SK-N-SH treated with all-trans-retinoic acid at 6 μM for 48 hours (cell line): ENCODE data around the gene FSIP1.

Source experiments
- ATAC-seq: fragments of 200-7000 bp; cut with Tn5 transposase; 3 replicates; pipeline ENCODE4 v1.9.1; 2020; ENCODE audit warnings: mild to moderate bottlenecking, moderate library complexity
- ARNTL ChIP-seq: fragments of 450-650 bp; formaldehyde crosslinking; IDR thresholded peaks from 2 replicates; pipeline ENCODE4 v1.5.0; 2020; ENCODE audit warnings: low read depth, mild to moderate bottlenecking, moderate library complexity, borderline replicate concordance
- BACH2 ChIP-seq: fragments of 250-450 bp; sonication (Bioruptor Pico); IDR thresholded peaks from 2 replicates; pipeline ENCODE4 v1.9.0; 2021; ENCODE audit warnings: mild to moderate bottlenecking, borderline replicate concordance
- CSDC2 ChIP-seq: fragments of 250-450 bp; sonication (Bioruptor Pico); IDR thresholded peaks from 2 replicates; pipeline ENCODE4 v1.5.0; 2020; ENCODE audit warnings: mild to moderate bottlenecking, moderate library complexity
- ESRRG ChIP-seq: fragments of 250-450 bp; sonication (Bioruptor Pico); IDR thresholded peaks from 2 replicates; pipeline ENCODE4 v1.6.1; 2021; ENCODE audit warnings: mild to moderate bottlenecking
- GLIS3 ChIP-seq: fragments of 250-450 bp; sonication (Bioruptor Pico); IDR thresholded peaks from 2 replicates; pipeline ENCODE4 v1.5.0; 2020; ENCODE audit warnings: mild to moderate bottlenecking, moderate library complexity
- ISL1 ChIP-seq: fragments of 250-450 bp; sonication (Bioruptor Pico); IDR thresholded peaks from 2 replicates; pipeline ENCODE4 v2.1.2; 2022; ENCODE audit warnings: mild to moderate bottlenecking, moderate library complexity
- OSR1 ChIP-seq: fragments of 250-450 bp; sonication (Bioruptor Pico); IDR thresholded peaks from 2 replicates; pipeline ENCODE4 v1.8.0; 2022; ENCODE audit warnings: moderate library complexity, mild to moderate bottlenecking, inconsistent platforms
- PPARA ChIP-seq: fragments of 250-450 bp; sonication (Bioruptor Pico); IDR thresholded peaks from 2 replicates; pipeline ENCODE4 v1.5.0; 2020; ENCODE audit warnings: mild to moderate bottlenecking, borderline replicate concordance
- RARB ChIP-seq: fragments of 250-450 bp; sonication (Bioruptor Pico); IDR thresholded peaks from 2 replicates; pipeline ENCODE4 v1.8.0; 2021; ENCODE audit warnings: mild to moderate bottlenecking, moderate library complexity
- SNAI2 ChIP-seq: fragments of 250-450 bp; sonication (Bioruptor Pico); IDR thresholded peaks from 2 replicates; pipeline ENCODE4 v1.5.0; 2020; ENCODE audit warnings: mild to moderate bottlenecking, moderate library complexity
- TCF4 ChIP-seq: fragments of 250-450 bp; sonication (Bioruptor Pico); IDR thresholded peaks from 2 replicates; pipeline ENCODE4 v1.8.0; 2021; ENCODE audit warnings: mild to moderate bottlenecking, moderate library complexity, borderline replicate concordance
- TOX ChIP-seq: fragments of 250-450 bp; sonication (Bioruptor Pico); IDR thresholded peaks from 2 replicates; pipeline ENCODE4 v1.8.0; 2021; ENCODE audit warnings: mild to moderate bottlenecking, moderate library complexity, borderline replicate concordance
- ZC3H10 ChIP-seq: fragments of 250-450 bp; sonication (Bioruptor Pico); IDR thresholded peaks from 2 replicates; pipeline ENCODE4 v1.5.1; 2021; ENCODE audit warnings: mild to moderate bottlenecking, moderate library complexity
- ZFP3 ChIP-seq: fragments of 250-450 bp; sonication (Bioruptor Pico); IDR thresholded peaks from 2 replicates; pipeline ENCODE4 v1.5.0; 2020; ENCODE audit warnings: mild to moderate bottlenecking, moderate library complexity
- ZFP30 ChIP-seq: fragments of 450-650 bp; formaldehyde crosslinking; IDR thresholded peaks from 2 replicates; pipeline ENCODE4 v1.5.0; 2022; ENCODE audit warnings: mild to moderate bottlenecking, moderate library complexity
- ZNF565 ChIP-seq: fragments of 450-650 bp; formaldehyde crosslinking; conservative IDR thresholded peaks from 2 replicates; pipeline ENCODE4 v1.5.0; 2020; ENCODE audit warnings: low read depth, mild to moderate bottlenecking, moderate library complexity
- ZNF70 ChIP-seq: fragments of 450-650 bp; formaldehyde crosslinking; IDR thresholded peaks from 2 replicates; pipeline ENCODE4 v1.5.0; 2020; ENCODE audit warnings: mild to moderate bottlenecking, moderate library complexity
- ZNF8 ChIP-seq: fragments of 450-650 bp; formaldehyde crosslinking; IDR thresholded peaks from 2 replicates; pipeline ENCODE4 v1.5.0; 2020; ENCODE audit warnings: mild to moderate bottlenecking, moderate library complexity
- TF ChIP-seq, protein P1 (sequence below): fragments of 250-450 bp; sonication (Bioruptor Pico); IDR thresholded peaks from 2 replicates; pipeline ENCODE4 v1.5.1; 2021; ENCODE audit warnings: mild to moderate bottlenecking, moderate library complexity
- TF ChIP-seq, protein P2 (sequence below): fragments of 250-450 bp; sonication (Bioruptor Pico); IDR thresholded peaks from 2 replicates; pipeline ENCODE4 v1.8.0; 2020; ENCODE audit warnings: mild to moderate bottlenecking, moderate library complexity, borderline replicate concordance
- TF ChIP-seq, protein P3 (sequence below): fragments of 250-450 bp; sonication (Bioruptor Pico); IDR thresholded peaks from 2 replicates; pipeline ENCODE4 v1.8.0; 2021; ENCODE audit warnings: low read depth, mild to moderate bottlenecking, moderate library complexity, borderline replicate concordance
- TF ChIP-seq, protein P4 (sequence below): fragments of 250-450 bp; sonication (Bioruptor Pico); IDR thresholded peaks from 2 replicates; pipeline ENCODE4 v1.5.0; 2020; ENCODE audit warnings: mild to moderate bottlenecking, moderate library complexity

Gene FSIP1

DNA sequence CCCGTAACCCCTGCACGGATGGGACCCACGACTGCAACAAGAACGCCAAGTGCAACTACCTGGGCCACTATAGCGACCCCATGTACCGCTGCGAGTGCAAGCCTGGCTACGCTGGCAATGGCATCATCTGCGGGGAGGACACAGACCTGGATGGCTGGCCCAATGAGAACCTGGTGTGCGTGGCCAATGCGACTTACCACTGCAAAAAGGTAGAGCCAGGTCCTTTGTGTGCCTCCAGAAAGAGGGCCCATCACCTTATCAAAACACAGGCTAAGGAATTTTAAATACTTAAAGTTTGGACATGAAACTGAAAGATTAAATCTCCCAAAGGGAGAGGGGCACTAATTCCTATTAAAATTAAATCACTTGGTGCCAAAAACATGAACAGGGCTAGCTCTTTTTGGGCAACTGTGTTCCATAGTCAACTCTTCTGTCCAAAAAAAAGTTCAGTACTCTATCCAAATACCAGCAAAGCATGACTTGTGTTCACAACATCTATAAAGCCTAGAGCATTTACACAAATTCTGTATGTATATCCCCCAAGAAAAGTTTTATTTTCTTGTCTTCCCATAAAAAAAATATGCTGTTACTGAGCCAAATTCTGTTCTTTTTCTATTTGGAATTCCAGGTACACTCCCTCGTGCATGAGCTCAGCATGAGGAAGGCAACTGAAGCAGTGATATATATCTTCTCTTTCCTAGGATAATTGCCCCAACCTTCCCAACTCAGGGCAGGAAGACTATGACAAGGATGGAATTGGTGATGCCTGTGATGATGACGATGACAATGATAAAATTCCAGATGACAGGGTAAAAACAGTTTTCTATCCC, 192.6 kb downstream of the FSIP1 start:
- TF ChIP-seq CSDC2 (no peak), PPARA (no peak), TOX (CRISPR knock-in tag) (no peak), ZNF8 (no peak), ZNF70 (CRISPR knock-in tag) (no peak), OSR1 (no peak)
- TF ChIP-seq, protein P1, sequence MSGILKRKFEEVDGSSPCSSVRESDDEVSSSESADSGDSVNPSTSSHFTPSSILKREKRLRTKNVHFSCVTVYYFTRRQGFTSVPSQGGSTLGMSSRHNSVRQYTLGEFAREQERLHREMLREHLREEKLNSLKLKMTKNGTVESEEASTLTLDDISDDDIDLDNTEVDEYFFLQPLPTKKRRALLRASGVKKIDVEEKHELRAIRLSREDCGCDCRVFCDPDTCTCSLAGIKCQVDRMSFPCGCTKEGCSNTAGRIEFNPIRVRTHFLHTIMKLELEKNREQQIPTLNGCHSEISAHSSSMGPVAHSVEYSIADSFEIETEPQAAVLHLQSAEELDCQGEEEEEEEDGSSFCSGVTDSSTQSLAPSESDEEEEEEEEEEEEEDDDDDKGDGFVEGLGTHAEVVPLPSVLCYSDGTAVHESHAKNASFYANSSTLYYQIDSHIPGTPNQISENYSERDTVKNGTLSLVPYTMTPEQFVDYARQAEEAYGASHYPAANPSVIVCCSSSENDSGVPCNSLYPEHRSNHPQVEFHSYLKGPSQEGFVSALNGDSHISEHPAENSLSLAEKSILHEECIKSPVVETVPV (CRISPR knock-in tag), result no peak
- TF ChIP-seq, protein P2, sequence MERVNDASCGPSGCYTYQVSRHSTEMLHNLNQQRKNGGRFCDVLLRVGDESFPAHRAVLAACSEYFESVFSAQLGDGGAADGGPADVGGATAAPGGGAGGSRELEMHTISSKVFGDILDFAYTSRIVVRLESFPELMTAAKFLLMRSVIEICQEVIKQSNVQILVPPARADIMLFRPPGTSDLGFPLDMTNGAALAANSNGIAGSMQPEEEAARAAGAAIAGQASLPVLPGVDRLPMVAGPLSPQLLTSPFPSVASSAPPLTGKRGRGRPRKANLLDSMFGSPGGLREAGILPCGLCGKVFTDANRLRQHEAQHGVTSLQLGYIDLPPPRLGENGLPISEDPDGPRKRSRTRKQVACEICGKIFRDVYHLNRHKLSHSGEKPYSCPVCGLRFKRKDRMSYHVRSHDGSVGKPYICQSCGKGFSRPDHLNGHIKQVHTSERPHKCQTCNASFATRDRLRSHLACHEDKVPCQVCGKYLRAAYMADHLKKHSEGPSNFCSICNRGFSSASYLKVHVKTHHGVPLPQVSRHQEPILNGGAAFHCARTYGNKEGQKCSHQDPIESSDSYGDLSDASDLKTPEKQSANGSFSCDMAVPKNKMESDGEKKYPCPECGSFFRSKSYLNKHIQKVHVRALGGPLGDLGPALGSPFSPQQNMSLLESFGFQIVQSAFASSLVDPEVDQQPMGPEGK (CRISPR knock-in tag), result no peak
- ATAC-seq, result no peak

DNA sequence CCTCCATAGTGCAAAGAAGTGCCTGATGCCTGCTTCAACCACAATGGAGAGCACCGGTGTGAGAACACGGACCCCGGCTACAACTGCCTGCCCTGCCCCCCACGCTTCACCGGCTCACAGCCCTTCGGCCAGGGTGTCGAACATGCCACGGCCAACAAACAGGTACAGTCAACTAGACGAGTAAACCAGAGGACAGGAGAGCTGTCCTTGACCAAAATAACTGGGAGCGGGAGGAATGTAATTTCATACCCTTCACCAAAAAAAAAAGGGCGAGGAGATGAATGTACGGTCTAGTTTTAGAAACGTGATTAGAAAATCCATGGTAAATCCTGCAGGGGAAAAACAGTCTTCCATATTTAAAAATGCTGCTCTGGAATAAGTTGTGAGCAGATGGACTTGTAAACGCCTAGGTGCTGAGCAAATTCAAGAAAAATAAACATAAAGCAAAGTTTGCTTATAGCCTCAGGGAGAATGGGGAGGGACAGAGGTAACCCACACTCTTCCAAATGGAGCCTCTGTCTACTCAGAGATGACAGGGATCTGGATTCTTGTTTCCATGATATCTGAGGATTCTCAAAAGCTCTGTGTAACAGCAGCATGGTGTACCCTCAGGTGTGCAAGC, 193.3 kb downstream of the FSIP1 start:
- no peak for ATAC-seq
- no peak for TF ChIP-seq TOX (CRISPR knock-in tag)
- TF ChIP-seq ARNTL (CRISPR knock-in tag), result no peak
- no peak for TF ChIP-seq PPARA
- TF ChIP-seq RARB (CRISPR knock-in tag), result no peak
- TF ChIP-seq BACH2 (CRISPR knock-in tag), result no peak
- TF ChIP-seq TCF4 (CRISPR knock-in tag), result no peak
- TF ChIP-seq GLIS3 (CRISPR knock-in tag), result no peak
- no peak for TF ChIP-seq SNAI2 (CRISPR knock-in tag)
- TF ChIP-seq ZNF565 (CRISPR knock-in tag), result no peak
- no peak for TF ChIP-seq ZC3H10 (CRISPR knock-in tag)
- TF ChIP-seq, protein P2 (CRISPR knock-in tag), result no peak
- TF ChIP-seq, protein P3, sequence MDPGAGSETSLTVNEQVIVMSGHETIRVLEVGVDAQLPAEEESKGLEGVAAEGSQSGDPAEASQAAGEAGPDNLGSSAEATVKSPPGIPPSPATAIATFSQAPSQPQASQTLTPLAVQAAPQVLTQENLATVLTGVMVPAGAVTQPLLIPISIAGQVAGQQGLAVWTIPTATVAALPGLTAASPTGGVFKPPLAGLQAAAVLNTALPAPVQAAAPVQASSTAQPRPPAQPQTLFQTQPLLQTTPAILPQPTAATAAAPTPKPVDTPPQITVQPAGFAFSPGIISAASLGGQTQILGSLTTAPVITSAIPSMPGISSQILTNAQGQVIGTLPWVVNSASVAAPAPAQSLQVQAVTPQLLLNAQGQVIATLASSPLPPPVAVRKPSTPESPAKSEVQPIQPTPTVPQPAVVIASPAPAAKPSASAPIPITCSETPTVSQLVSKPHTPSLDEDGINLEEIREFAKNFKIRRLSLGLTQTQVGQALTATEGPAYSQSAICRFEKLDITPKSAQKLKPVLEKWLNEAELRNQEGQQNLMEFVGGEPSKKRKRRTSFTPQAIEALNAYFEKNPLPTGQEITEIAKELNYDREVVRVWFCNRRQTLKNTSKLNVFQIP, result no peak
- TF ChIP-seq ZNF70 (CRISPR knock-in tag), result no peak
- no peak for TF ChIP-seq ESRRG (CRISPR knock-in tag)
- TF ChIP-seq ZFP3, result no peak
- TF ChIP-seq, protein P4, sequence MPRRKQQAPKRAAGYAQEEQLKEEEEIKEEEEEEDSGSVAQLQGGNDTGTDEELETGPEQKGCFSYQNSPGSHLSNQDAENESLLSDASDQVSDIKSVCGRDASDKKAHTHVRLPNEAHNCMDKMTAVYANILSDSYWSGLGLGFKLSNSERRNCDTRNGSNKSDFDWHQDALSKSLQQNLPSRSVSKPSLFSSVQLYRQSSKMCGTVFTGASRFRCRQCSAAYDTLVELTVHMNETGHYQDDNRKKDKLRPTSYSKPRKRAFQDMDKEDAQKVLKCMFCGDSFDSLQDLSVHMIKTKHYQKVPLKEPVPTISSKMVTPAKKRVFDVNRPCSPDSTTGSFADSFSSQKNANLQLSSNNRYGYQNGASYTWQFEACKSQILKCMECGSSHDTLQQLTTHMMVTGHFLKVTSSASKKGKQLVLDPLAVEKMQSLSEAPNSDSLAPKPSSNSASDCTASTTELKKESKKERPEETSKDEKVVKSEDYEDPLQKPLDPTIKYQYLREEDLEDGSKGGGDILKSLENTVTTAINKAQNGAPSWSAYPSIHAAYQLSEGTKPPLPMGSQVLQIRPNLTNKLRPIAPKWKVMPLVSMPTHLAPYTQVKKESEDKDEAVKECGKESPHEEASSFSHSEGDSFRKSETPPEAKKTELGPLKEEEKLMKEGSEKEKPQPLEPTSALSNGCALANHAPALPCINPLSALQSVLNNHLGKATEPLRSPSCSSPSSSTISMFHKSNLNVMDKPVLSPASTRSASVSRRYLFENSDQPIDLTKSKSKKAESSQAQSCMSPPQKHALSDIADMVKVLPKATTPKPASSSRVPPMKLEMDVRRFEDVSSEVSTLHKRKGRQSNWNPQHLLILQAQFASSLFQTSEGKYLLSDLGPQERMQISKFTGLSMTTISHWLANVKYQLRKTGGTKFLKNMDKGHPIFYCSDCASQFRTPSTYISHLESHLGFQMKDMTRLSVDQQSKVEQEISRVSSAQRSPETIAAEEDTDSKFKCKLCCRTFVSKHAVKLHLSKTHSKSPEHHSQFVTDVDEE, result no peak
- TF ChIP-seq CSDC2, result no peak
- no peak for TF ChIP-seq ISL1 (CRISPR knock-in tag)
- no peak for TF ChIP-seq ZFP30
